Measurements from ENCODE around the gene TIMM44. TPM values are rescaled to one million over a fixed set of nuclear protein-coding genes. Genes with fewer than 3 reads are reported as not detected.

TIMM44 gene
- total and polyA plus RNA-seq, 10 donors, result 33.2 to 94.9 (median 64.7) TPM

GRCh38 chr19:7981661-7982060 lies 38.2 kb upstream of the TIMM44 start:
- Histone ChIP-seq H3K27ac (peak overlapping the region; percentile 14 to 86 (median 78)), H3K4me3 (no peak overlapping the region), H3K4me1 (peaks cover 0 to 44% (median 24%) of the 10 kb centered on the region in 6 donors), H3K27me3 (replicated peaks in 1 of 7) (no peaks in the 10 kb centered on the region), H3K36me3 (peaks cover 4 to 100% (median 64%) of the 10 kb centered on the region in 6 donors), H3K9me3 (no peaks in the 10 kb centered on the region)
- intact Hi-C loops (cut with DNase I; ENCODE audit: low total_unique reads), result no loop called here
- peak; percentile 46 for DNase-seq
- TF ChIP-seq POLR2AphosphoS5 (IDR thresholded peaks at IDR 0.05), result no peak
- TF ChIP-seq POLR2A (IDR thresholded peaks at IDR 0.05), result no peak
- TF ChIP-seq, protein P1, sequence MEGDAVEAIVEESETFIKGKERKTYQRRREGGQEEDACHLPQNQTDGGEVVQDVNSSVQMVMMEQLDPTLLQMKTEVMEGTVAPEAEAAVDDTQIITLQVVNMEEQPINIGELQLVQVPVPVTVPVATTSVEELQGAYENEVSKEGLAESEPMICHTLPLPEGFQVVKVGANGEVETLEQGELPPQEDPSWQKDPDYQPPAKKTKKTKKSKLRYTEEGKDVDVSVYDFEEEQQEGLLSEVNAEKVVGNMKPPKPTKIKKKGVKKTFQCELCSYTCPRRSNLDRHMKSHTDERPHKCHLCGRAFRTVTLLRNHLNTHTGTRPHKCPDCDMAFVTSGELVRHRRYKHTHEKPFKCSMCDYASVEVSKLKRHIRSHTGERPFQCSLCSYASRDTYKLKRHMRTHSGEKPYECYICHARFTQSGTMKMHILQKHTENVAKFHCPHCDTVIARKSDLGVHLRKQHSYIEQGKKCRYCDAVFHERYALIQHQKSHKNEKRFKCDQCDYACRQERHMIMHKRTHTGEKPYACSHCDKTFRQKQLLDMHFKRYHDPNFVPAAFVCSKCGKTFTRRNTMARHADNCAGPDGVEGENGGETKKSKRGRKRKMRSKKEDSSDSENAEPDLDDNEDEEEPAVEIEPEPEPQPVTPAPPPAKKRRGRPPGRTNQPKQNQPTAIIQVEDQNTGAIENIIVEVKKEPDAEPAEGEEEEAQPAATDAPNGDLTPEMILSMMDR (IDR thresholded peaks at IDR 0.05 in 8 of 11, conservative IDR thresholded peaks at IDR 0.05 in 3 of 11), result no peak
- WGBS, 5 donors, result 91 to 95% (median 94%) methylated on average over 7 of the region's 7 CpGs

GRCh38 chr19:7981199-7981598 lies 37.7 kb upstream of the TIMM44 start:
- Histone ChIP-seq H3K4me3 (no peak overlapping the region), H3K36me3 (peaks cover 4 to 100% (median 62%) of the 10 kb centered on the region in 6 donors), H3K4me1 (peaks cover 0 to 40% (median 21%) of the 10 kb centered on the region in 6 donors), H3K9me3 (no peaks in the 10 kb centered on the region), H3K27ac (peak overlapping the region in 7 of 8 donors; percentile 14 to 86 (median 76)), H3K27me3 (replicated peaks in 1 of 7) (no peaks in the 10 kb centered on the region)
- WGBS, 5 donors, result 90 to 95% (median 91%) methylated on average over 7 of the region's 7 CpGs
- intact Hi-C loops (cut with DNase I; ENCODE audit: low total_unique reads), result no loop called here
- no peak for TF ChIP-seq POLR2AphosphoS5 (IDR thresholded peaks at IDR 0.05)
- TF ChIP-seq, protein P1 (IDR thresholded peaks at IDR 0.05 in 8 of 11, conservative IDR thresholded peaks at IDR 0.05 in 3 of 11), result no peak
- peak; percentile 28 for DNase-seq

DNA sequence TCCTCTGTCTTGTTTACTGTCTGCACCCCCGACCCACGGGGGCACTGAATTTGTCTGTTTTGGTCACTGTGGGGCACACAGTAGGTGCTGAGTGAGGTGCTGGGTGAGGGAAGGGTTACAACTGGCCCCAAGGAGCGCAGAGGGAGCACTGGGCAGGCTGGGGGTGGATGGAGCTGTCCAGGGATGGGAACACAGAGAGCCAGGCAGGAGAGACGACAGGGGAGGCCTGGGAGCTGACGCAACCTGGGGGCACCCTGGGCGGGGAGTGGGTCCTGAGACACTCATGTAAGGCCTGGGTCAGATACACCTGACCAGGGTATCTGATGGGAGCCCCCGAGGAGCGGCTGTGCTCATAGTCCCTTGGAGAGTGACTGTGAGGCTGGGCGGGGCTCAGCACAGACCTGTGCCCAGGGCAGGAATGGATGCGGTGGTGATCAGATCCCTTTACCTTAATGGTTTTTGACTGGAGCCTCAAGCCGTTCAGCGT lies 37.2 kb upstream of the TIMM44 start:
- Histone ChIP-seq H3K27ac (peak overlapping the region in 1 of 8 donors; percentile 86), H3K36me3 (peaks cover 4 to 99% (median 60%) of the 10 kb centered on the region in 6 donors), H3K27me3 (replicated peaks in 1 of 7) (no peaks in the 10 kb centered on the region), H3K4me3 (no peak overlapping the region), H3K9me3 (no peaks in the 10 kb centered on the region), H3K4me1 (peaks cover 0 to 35% (median 18%) of the 10 kb centered on the region in 6 donors)
- WGBS, 5 donors, result 85 to 93% (median 89%) methylated on average over 12 of the region's 12 CpGs
- intact Hi-C loops (cut with DNase I; ENCODE audit: low total_unique reads), result no loop called here
- DNase-seq, result peak; percentile 63
- TF ChIP-seq, protein P1 (IDR thresholded peaks at IDR 0.05 in 8 of 11, conservative IDR thresholded peaks at IDR 0.05 in 3 of 11), result no peak
- no peak for TF ChIP-seq POLR2A (IDR thresholded peaks at IDR 0.05)
- TF ChIP-seq POLR2AphosphoS5 (IDR thresholded peaks at IDR 0.05), result no peak

DNA sequence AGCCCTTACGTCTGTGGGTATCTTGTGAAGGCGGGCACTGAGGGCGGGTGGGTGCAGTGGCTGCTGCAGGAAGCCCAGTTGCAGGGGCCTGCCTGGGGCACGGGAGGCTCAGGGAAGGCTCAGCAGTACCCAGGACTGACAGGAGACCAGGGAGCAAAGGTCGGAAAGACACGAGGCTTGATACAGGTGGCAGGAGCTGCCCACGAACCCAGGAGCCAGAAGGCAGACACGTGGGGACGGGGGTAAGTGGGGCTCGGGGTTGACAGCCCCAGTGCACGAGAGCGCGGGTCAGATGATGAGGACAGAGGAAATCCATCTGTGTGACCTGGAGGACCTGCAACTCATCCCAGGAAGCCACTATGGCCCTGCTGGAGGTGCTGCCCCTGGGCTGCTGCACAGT lies 36.7 kb upstream of the TIMM44 start:
- Histone ChIP-seq H3K4me1 (peaks cover 0 to 29% (median 16%) of the 10 kb centered on the region in 6 donors), H3K36me3 (peaks cover 4 to 99% (median 61%) of the 10 kb centered on the region in 6 donors), H3K27ac (peak overlapping the region in 1 of 8 donors; percentile 86), H3K4me3 (no peak overlapping the region), H3K9me3 (no peaks in the 10 kb centered on the region), H3K27me3 (replicated peaks in 1 of 7) (no peaks in the 10 kb centered on the region)
- 86 to 98% (median 93%) methylated on average over 13 of the region's 13 CpGs for WGBS, 5 donors
- TF ChIP-seq POLR2AphosphoS5 (IDR thresholded peaks at IDR 0.05) (peak in 1 of 3 donors; percentile 25), POLR2A (IDR thresholded peaks at IDR 0.05) (no peak)
- TF ChIP-seq, protein P1 (IDR thresholded peaks at IDR 0.05 in 8 of 11, conservative IDR thresholded peaks at IDR 0.05 in 3 of 11), result no peak
- DNase-seq, result peak; percentile 44
- intact Hi-C loops (cut with DNase I; ENCODE audit: low total_unique reads), result no loop called here
